ENCODE measurements around the gene SOX14. TPM values are rescaled to one million over a fixed set of nuclear protein-coding genes. Genes with fewer than 3 reads are reported as not detected.
A peak's percentile ranks its signal among the peaks of the same experiment; 100 is the strongest.

SOX14 gene
- total RNA-seq, 1 donor from 2014 or later = not detected

DNA sequence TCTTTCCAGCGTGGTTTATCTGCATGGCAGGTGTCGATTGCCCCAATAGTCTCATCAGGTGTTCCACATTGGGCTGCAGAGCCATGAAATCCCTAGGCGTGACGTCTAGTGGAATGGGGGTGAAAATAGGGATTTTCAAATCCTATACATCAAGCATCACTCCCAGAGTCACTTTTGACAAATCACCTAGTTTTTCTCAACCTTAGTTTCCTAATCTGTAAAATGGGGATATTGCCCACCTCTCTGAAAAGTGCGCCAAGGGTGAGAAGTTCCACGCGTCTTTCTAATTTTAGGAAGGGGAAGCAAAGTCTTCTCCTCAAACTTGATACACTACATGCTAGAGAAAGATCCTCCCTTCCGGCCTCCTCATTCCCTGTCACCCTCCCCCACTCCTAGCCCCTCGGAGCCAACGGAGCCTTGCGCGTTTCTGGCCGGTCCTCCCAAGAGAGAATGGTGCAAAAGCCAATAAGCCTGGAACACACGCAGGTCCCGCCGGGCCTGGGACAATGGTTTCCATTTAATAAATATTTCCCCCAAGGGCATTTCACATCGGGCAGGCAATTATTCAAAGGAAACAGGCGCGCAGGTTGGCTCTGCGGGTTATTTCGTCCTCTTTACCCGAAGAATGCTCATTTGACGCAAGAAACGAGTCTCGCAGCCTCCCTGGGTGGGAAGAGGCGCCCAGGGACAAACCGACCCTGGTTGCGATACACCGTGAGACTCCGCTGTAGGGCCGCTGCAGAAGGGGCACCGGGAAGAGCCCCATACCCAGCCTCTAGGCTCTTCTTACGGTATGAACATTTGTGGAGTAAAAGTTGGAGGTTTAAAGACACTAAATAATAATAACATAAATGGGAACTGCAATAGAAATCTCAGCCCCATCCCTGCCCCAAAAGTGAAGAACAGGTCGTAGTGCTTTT lies 1.2 kb upstream of the SOX14 start:
- H3K4me3 ChIP-seq = no peak overlapping the region
- TF ChIP-seq, protein P1, sequence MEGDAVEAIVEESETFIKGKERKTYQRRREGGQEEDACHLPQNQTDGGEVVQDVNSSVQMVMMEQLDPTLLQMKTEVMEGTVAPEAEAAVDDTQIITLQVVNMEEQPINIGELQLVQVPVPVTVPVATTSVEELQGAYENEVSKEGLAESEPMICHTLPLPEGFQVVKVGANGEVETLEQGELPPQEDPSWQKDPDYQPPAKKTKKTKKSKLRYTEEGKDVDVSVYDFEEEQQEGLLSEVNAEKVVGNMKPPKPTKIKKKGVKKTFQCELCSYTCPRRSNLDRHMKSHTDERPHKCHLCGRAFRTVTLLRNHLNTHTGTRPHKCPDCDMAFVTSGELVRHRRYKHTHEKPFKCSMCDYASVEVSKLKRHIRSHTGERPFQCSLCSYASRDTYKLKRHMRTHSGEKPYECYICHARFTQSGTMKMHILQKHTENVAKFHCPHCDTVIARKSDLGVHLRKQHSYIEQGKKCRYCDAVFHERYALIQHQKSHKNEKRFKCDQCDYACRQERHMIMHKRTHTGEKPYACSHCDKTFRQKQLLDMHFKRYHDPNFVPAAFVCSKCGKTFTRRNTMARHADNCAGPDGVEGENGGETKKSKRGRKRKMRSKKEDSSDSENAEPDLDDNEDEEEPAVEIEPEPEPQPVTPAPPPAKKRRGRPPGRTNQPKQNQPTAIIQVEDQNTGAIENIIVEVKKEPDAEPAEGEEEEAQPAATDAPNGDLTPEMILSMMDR (IDR thresholded peaks at IDR 0.05) = no peak
- H3K27me3 ChIP-seq = no peaks in the 10 kb centered on the region
- no peaks in the 10 kb centered on the region for H3K9me3 ChIP-seq
- H3K4me1 ChIP-seq = peaks cover 0 to 14% of the 10 kb centered on the region in 2 donors
- intact Hi-C loops (cut with DNase I) = no loop called here
- no peak overlapping the region for H3K27ac ChIP-seq
- no peaks in the 10 kb centered on the region for H3K36me3 ChIP-seq
- no peak for DNase-seq (ENCODE audit: low spot score in 2 of 2)

DNA sequence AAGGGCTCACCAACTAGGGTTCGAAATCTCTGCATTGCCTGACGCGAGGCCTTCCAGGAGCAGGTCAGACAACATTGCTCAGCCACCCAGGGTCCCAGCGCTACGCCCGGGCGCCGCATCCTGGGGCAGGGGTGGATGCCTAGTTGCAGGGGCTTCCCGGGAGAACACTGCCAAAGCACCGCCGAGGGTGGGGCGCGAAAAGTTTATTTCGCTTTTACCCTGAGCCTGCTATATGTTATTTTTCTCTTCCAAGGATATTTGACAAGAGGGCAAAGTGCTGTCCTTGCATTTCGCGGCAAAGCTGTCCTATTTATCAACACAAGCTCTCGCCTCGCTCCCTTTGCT lies 549 bp upstream of the SOX14 start:
- intact Hi-C loops (cut with DNase I) = no loop called here
- no peak for DNase-seq (ENCODE audit: low spot score in 2 of 2)
- H3K9me3 ChIP-seq = no peaks in the 10 kb centered on the region
- no peak overlapping the region for H3K27ac ChIP-seq
- TF ChIP-seq, protein P1 (IDR thresholded peaks at IDR 0.05) = no peak
- H3K4me1 ChIP-seq = peaks cover 0 to 19% of the 10 kb centered on the region in 2 donors
- no peaks in the 10 kb centered on the region for H3K36me3 ChIP-seq
- no peaks in the 10 kb centered on the region for H3K27me3 ChIP-seq
- peak overlapping the region; percentile 10 to 15 for H3K4me3 ChIP-seq

DNA sequence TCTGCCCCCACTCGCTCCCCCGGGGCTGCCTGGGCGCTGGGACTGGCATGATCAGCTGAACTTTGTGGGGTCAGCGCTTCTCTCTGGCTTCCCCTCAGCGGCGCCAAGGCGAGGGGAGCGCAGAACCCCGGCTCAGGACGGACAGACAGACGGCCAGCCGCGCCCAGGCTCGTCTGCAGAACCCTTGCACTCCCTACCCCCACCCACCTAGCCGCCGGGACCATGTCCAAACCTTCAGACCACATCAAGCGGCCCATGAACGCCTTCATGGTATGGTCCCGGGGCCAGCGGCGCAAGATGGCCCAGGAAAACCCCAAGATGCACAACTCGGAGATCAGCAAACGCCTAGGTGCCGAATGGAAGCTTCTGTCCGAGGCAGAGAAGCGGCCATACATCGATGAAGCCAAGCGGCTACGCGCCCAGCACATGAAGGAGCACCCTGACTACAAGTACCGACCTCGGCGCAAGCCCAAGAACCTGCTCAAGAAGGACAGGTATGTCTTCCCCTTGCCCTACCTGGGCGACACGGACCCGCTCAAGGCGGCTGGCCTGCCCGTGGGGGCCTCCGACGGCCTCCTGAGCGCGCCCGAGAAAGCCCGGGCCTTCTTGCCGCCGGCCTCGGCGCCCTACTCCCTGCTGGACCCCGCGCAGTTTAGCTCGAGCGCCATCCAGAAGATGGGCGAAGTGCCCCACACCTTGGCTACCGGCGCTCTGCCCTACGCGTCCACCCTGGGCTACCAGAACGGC lies 621 bp downstream of the SOX14 start:
- H3K27me3 ChIP-seq = no peaks in the 10 kb centered on the region
- no peak overlapping the region for H3K27ac ChIP-seq
- H3K4me3 ChIP-seq = no peak overlapping the region
- DNase-seq (ENCODE audit: low spot score in 2 of 2) = no peak
- H3K9me3 ChIP-seq = no peaks in the 10 kb centered on the region
- no peaks in the 10 kb centered on the region for H3K36me3 ChIP-seq
- intact Hi-C loops (cut with DNase I) = no loop called here
- H3K4me1 ChIP-seq = peaks cover 0 to 23% of the 10 kb centered on the region in 2 donors
- TF ChIP-seq, protein P1 (IDR thresholded peaks at IDR 0.05) = no peak

DNA sequence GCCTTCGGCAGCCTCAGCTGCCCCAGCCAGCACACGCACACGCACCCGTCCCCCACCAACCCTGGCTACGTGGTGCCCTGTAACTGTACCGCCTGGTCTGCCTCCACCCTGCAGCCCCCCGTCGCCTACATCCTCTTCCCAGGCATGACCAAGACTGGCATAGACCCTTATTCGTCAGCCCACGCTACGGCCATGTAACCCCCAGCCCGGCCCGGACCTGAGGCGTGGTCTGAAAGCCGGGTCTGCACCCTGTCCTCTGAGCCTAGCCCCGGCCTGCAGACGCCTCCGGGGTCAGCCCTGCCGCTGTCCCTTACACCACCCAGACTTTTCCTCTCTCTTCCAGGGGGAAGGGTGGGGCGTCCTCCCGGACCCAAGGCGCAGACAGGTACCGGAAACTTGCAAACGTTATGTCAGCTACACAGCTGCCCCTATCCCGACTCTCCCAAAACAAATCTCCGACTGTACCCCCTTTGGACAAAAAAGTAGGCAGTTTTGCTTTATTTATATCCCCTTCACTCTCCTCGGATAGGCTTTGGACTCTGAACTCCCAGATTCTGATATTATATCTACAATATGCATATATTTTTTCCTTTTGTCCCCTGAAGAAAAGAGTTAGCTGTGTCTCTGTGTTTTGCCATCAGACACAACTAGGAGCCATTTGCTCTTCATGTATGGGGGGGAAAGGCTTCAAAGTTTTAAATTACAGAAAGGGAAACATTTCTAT lies 1.4 kb downstream of the SOX14 start:
- Histone ChIP-seq H3K4me1 (peaks cover 0 to 23% of the 10 kb centered on the region in 2 donors), H3K4me3 (no peak overlapping the region), H3K36me3 (no peaks in the 10 kb centered on the region), H3K27ac (no peak overlapping the region), H3K9me3 (no peaks in the 10 kb centered on the region), H3K27me3 (no peaks in the 10 kb centered on the region)
- intact Hi-C loops (cut with DNase I) = no loop called here
- TF ChIP-seq, protein P1 (IDR thresholded peaks at IDR 0.05) = no peak
- DNase-seq (ENCODE audit: low spot score in 2 of 2) = no peak

DNA sequence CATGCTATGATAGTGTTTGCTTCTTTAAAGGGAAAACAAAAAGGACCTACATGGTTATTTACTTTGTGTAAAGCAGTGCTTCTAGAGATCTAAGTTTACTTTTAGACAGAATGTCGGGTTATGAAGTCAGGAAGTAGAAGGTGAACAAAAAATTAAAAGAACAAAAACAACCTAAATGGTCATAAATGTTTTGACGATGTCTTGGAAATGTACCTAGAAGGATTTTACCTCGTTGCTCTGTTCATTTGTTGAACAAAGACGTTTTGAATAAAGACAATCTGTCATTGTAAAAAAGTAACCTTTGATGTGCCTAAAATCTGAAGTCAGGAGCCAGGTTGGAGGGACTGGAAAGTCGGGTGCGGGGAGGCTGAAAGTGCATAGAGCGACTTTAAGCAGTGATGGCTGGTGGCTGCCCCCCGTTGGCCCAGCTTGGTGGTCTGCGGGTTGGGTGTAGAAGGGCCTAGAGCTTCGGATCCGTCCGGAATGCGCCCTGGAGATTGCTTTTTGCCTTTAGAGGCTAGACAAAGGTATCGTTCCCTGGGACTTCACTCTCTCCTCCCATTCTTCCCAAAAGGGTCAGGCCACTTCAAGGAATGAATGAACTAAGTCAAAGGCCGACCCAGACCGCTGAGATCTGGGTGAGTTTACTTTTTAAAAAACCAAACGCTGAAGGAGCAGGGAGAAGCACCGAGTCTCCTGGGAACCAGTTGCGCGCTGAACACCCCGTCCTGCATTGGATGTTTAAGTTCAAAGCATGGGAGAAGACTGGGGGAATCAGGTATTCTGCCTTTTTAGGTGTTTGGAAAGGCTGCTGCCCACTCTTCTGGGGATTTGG lies 2.1 kb downstream of the SOX14 start:
- Histone ChIP-seq H3K4me3 (no peak overlapping the region), H3K4me1 (peaks cover under 1 to 23% of the 10 kb centered on the region in 2 donors), H3K9me3 (no peaks in the 10 kb centered on the region), H3K27me3 (peaks cover 6% of the 10 kb centered on the region), H3K36me3 (no peaks in the 10 kb centered on the region), H3K27ac (no peak overlapping the region)
- TF ChIP-seq, protein P1 (IDR thresholded peaks at IDR 0.05) = no peak
- no peak for DNase-seq (ENCODE audit: low spot score in 2 of 2)
- intact Hi-C loops (cut with DNase I) = no loop called here

All from ascending aorta (tissue), 2 donors.